ENCODE data around the gene EIF1. TPM values are rescaled to one million over a fixed set of nuclear protein-coding genes. Genes with fewer than 3 reads are reported as not detected.

EIF1 gene
- total RNA-seq, 1 experiment from 2014 or later, result 481 TPM

DNA sequence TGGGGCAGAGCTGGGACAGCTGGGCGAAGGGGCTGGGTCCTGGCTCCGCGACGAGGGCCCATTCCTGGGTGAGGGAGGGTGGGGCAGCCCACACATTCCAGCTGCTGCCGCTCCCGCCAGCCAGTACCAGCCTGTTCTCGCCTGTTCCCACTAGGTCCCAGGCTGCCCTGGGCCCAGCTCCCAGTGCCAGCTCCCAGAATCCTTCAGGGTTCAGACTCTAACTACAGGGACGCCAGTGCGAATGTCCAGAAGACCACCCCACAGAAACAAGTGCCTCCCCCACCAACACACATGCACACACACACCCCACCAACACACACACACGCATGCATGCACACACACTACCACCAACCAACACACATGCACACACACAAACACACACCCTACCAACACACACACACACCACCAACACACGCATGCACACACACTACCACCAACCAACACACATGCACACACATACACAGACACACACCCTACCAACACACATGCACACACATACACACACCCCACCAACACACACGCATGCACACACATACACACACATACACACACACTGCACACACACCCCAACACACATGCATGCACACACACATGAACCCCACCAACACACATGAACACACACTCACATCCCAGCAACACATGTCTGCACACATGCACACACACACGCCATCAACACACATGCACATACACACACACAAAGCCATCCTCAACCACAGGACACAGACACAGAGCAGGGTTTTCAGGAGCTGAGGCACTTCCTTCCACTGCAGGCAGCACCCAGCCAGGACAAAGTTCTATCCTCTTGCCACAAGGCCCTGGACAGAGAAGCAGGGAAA is 36.8 kb upstream of the EIF1 start (continued):
- TF ChIP-seq ERG (CRISPR knock-in tag; IDR thresholded peaks at IDR 0.05) (no peak), CBFB (CRISPR knock-in tag; IDR thresholded peaks at IDR 0.05; ENCODE audit: low read depth) (no peak), ESRRA (CRISPR knock-in tag; IDR thresholded peaks at IDR 0.05; ENCODE audit: borderline replicate concordance) (no peak), ATF1 (CRISPR knock-in tag; IDR thresholded peaks at IDR 0.05) (no peak), ZNF416 (CRISPR knock-in tag; IDR thresholded peaks at IDR 0.05) (no peak), CREM (CRISPR knock-in tag; IDR thresholded peaks at IDR 0.05) (no peak), CREB1 (CRISPR knock-in tag; IDR thresholded peaks at IDR 0.05) (no peak), JUN (CRISPR knock-in tag; IDR thresholded peaks at IDR 0.05) (no peak), NR1H2 (CRISPR knock-in tag; IDR thresholded peaks at IDR 0.05) (no peak), SMAD4 (CRISPR knock-in tag; IDR thresholded peaks at IDR 0.05) (no peak)
- TF ChIP-seq, protein P1, sequence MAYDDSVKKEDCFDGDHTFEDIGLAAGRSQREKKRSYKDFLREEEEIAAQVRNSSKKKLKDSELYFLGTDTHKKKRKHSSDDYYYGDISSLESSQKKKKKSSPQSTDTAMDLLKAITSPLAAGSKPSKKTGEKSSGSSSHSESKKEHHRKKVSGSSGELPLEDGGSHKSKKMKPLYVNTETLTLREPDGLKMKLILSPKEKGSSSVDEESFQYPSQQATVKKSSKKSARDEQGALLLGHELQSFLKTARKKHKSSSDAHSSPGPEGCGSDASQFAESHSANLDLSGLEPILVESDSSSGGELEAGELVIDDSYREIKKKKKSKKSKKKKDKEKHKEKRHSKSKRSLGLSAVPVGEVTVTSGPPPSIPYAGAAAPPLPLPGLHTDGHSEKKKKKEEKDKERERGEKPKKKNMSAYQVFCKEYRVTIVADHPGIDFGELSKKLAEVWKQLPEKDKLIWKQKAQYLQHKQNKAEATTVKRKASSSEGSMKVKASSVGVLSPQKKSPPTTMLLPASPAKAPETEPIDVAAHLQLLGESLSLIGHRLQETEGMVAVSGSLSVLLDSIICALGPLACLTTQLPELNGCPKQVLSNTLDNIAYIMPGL (CRISPR knock-in tag; IDR thresholded peaks at IDR 0.05), result no peak

GRCh38 chr17:41652461-41652970 is 36.2 kb upstream of the EIF1 start:
- ATAC-seq (no peak), DNase-seq (ENCODE audit: low spot score) (no peak)
- POLR2A ChIA-PET, result no interaction called here
- H3K4me3 Mint-ChIP-seq, result no peak overlapping the region
- peaks cover 10% of the 10 kb centered on the region for H3K4me1 Mint-ChIP-seq
- no peaks in the 10 kb centered on the region for H3K36me3 Mint-ChIP-seq
- no peak overlapping the region for H3K27ac Mint-ChIP-seq
- TF ChIP-seq EMX1 (CRISPR knock-in tag; IDR thresholded peaks at IDR 0.05) (no peak), ZNF396 (CRISPR knock-in tag; IDR thresholded peaks at IDR 0.05; ENCODE audit: borderline replicate concordance) (no peak), E2F4 (CRISPR knock-in tag; IDR thresholded peaks at IDR 0.05; ENCODE audit: borderline replicate concordance, low read depth) (no peak)
- TF ChIP-seq, protein P2, sequence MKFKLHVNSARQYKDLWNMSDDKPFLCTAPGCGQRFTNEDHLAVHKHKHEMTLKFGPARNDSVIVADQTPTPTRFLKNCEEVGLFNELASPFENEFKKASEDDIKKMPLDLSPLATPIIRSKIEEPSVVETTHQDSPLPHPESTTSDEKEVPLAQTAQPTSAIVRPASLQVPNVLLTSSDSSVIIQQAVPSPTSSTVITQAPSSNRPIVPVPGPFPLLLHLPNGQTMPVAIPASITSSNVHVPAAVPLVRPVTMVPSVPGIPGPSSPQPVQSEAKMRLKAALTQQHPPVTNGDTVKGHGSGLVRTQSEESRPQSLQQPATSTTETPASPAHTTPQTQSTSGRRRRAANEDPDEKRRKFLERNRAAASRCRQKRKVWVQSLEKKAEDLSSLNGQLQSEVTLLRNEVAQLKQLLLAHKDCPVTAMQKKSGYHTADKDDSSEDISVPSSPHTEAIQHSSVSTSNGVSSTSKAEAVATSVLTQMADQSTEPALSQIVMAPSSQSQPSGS (CRISPR knock-in tag; IDR thresholded peaks at IDR 0.05; ENCODE audit: borderline replicate concordance, low read depth), result no peak
- CTCF ChIA-PET, result interaction anchor here (0.5 to 16.2 kb wide), 6 partner anchors 11 to 102 kb away, joined by 3 to 319 read pairs (median 28); no protein-coding TSS in a partner anchor
- H3K27me3 Mint-ChIP-seq (ENCODE audit: low read depth), result no peaks in the 10 kb centered on the region
- no peaks in the 10 kb centered on the region for H3K9me3 Mint-ChIP-seq

DNA sequence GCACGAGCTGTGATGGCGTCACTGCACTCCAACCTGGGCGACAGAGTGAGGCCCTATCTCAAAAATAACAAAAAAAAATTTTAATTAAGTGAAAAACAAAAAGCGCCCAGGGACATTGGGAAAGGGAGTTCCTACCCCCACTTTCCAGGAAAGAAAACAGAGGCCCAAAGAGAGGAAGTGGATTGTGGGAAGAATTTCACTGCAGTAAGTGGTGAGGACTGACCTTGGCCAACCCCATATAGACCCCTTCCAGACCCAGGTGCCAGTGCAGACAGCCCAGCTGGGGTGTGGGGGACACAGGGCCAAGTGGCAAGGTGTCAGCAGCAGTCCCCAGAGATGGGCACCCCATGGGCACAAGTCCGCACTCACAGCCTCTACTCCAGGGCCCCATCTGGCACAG is 35.3 kb upstream of the EIF1 start:
- ChIA-PET CTCF (interaction anchor here (0.9 to 16.2 kb wide), 7 partner anchors 10 to 103 kb away, joined by 3 to 319 read pairs (median 9); no protein-coding TSS in a partner anchor), POLR2A (no interaction called here)
- no peaks in the 10 kb centered on the region for H3K36me3 Mint-ChIP-seq
- H3K4me3 Mint-ChIP-seq, result no peak overlapping the region
- TF ChIP-seq ESRRA (CRISPR knock-in tag; IDR thresholded peaks at IDR 0.05; ENCODE audit: borderline replicate concordance) (no peak), IRF1 (CRISPR knock-in tag; IDR thresholded peaks at IDR 0.05) (no peak)
- TF ChIP-seq, protein P3, sequence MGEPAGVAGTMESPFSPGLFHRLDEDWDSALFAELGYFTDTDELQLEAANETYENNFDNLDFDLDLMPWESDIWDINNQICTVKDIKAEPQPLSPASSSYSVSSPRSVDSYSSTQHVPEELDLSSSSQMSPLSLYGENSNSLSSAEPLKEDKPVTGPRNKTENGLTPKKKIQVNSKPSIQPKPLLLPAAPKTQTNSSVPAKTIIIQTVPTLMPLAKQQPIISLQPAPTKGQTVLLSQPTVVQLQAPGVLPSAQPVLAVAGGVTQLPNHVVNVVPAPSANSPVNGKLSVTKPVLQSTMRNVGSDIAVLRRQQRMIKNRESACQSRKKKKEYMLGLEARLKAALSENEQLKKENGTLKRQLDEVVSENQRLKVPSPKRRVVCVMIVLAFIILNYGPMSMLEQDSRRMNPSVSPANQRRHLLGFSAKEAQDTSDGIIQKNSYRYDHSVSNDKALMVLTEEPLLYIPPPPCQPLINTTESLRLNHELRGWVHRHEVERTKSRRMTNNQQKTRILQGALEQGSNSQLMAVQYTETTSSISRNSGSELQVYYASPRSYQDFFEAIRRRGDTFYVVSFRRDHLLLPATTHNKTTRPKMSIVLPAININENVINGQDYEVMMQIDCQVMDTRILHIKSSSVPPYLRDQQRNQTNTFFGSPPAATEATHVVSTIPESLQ (CRISPR knock-in tag; IDR thresholded peaks at IDR 0.05), result no peak
- no peaks in the 10 kb centered on the region for H3K27me3 Mint-ChIP-seq (ENCODE audit: low read depth)
- DNase-seq (ENCODE audit: low spot score) (no peak), ATAC-seq (no peak)
- H3K4me1 Mint-ChIP-seq, result peaks cover 10% of the 10 kb centered on the region
- no peak overlapping the region for H3K27ac Mint-ChIP-seq
- no peaks in the 10 kb centered on the region for H3K9me3 Mint-ChIP-seq

Measured in WTC11 (cell line).